ENCODE measurements around the gene ACTR5. TPM values are rescaled to one million over a fixed set of nuclear protein-coding genes. Genes with fewer than 3 reads are reported as not detected.

Gene ACTR5
- total and polyA plus RNA-seq, 2 of the 13 experiments (the other 11 are each of a cell fraction or from before 2014, with no cell fraction given) = 19.5 to 20.5 TPM

GRCh38 chr20:38725931-38726803, 22.1 kb upstream of the ACTR5 start (continued):
- peak; percentile 14; the same call in 1 of the 2 replicates for TF ChIP-seq ZBTB4 (CRISPR knock-in tag; IDR thresholded peaks at IDR 0.05; ENCODE audit: borderline replicate concordance)
- 0 out of 2 replicates have a peak, but pooled peaks have one; percentile 39 for TF ChIP-seq DNMT1 (CRISPR knock-in tag; IDR thresholded peaks at IDR 0.05)
- TF ChIP-seq HNRNPLL (IDR thresholded peaks at IDR 0.05; ENCODE audit: low read depth, low read length, poor library complexity, severe bottlenecking) = peak; percentile 37
- no peak for TF ChIP-seq RCOR2 (CRISPR knock-in tag; IDR thresholded peaks at IDR 0.05)
- TF ChIP-seq RAD21 (CRISPR knock-in tag; IDR thresholded peaks at IDR 0.05) = peak; percentile 74
- TF ChIP-seq, protein P1, sequence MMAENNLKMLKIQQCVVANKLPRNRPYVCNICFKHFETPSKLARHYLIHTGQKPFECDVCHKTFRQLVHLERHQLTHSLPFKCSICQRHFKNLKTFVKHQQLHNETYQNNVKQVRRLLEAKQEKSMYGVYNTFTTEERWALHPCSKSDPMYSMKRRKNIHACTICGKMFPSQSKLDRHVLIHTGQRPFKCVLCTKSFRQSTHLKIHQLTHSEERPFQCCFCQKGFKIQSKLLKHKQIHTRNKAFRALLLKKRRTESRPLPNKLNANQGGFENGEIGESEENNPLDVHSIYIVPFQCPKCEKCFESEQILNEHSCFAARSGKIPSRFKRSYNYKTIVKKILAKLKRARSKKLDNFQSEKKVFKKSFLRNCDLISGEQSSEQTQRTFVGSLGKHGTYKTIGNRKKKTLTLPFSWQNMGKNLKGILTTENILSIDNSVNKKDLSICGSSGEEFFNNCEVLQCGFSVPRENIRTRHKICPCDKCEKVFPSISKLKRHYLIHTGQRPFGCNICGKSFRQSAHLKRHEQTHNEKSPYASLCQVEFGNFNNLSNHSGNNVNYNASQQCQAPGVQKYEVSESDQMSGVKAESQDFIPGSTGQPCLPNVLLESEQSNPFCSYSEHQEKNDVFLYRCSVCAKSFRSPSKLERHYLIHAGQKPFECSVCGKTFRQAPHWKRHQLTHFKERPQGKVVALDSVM (CRISPR knock-in tag; IDR thresholded peaks at IDR 0.05) = peak; percentile 80; the same call in 1 of the 2 replicates
- TF ChIP-seq ZNF230 (CRISPR knock-in tag; IDR thresholded peaks at IDR 0.05) = 0 out of 2 replicates have a peak, but pooled peaks have one; percentile 72
- TF ChIP-seq, protein P2, sequence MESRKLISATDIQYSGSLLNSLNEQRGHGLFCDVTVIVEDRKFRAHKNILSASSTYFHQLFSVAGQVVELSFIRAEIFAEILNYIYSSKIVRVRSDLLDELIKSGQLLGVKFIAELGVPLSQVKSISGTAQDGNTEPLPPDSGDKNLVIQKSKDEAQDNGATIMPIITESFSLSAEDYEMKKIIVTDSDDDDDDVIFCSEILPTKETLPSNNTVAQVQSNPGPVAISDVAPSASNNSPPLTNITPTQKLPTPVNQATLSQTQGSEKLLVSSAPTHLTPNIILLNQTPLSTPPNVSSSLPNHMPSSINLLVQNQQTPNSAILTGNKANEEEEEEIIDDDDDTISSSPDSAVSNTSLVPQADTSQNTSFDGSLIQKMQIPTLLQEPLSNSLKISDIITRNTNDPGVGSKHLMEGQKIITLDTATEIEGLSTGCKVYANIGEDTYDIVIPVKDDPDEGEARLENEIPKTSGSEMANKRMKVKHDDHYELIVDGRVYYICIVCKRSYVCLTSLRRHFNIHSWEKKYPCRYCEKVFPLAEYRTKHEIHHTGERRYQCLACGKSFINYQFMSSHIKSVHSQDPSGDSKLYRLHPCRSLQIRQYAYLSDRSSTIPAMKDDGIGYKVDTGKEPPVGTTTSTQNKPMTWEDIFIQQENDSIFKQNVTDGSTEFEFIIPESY (CRISPR knock-in tag; IDR thresholded peaks at IDR 0.05) = 0 out of 2 replicates have a peak, but pooled peaks have one; percentile 34
- TF ChIP-seq ZBTB7B (CRISPR knock-in tag; IDR thresholded peaks at IDR 0.05) = peak; percentile 18; the same call in 1 of the 2 replicates
